ENCODE results near the gene TTC9C.
"Not testable (repeated sequence)": the region's sequence is repeated elsewhere in the genome, so short reads cannot be mapped to it uniquely, and the experiment has no call there.

The TTC9C gene

DNA sequence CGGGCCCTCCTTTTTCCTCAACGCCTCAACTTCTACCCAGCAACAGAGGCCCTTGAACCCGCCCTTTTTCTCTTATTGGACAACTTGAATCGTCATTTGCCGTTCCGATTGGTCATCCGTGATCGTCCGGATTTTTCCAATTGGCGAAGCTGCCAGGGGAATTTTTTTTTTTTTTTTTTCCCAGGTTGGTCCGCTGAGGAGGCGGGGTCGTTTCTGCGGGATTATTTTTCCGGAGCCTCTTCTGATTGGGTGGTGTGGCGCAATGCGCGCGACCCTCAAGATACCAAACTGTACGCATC is 465 bp upstream of the TTC9C start:
- H2AFZ ChIP-seq (ENCODE audit: low read depth) = peak overlapping the region; percentile 70
- peaks cover 16% of the 10 kb centered on the region; the same call in 1 of the 2 replicates for H4K20me1 ChIP-seq (ENCODE audit: insufficient read depth)
- peak overlapping the region; percentile 89 for H3K27ac ChIP-seq
- H3K9ac ChIP-seq = peak overlapping the region; percentile 77; the same call in 1 of the 2 replicates
- TF ChIP-seq, protein P1, sequence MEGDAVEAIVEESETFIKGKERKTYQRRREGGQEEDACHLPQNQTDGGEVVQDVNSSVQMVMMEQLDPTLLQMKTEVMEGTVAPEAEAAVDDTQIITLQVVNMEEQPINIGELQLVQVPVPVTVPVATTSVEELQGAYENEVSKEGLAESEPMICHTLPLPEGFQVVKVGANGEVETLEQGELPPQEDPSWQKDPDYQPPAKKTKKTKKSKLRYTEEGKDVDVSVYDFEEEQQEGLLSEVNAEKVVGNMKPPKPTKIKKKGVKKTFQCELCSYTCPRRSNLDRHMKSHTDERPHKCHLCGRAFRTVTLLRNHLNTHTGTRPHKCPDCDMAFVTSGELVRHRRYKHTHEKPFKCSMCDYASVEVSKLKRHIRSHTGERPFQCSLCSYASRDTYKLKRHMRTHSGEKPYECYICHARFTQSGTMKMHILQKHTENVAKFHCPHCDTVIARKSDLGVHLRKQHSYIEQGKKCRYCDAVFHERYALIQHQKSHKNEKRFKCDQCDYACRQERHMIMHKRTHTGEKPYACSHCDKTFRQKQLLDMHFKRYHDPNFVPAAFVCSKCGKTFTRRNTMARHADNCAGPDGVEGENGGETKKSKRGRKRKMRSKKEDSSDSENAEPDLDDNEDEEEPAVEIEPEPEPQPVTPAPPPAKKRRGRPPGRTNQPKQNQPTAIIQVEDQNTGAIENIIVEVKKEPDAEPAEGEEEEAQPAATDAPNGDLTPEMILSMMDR (conservative IDR thresholded peaks at IDR 0.05; ENCODE audit: low read depth, low read length) = no peak
- peak overlapping the region; percentile 68 for H3K4me2 ChIP-seq
- no peak overlapping the region for H3K4me3 ChIP-seq (IDR thresholded peaks at IDR 0.05; ENCODE audit: insufficient read depth, low read depth, low read length)
- H3K79me2 ChIP-seq (ENCODE audit: insufficient read depth, low read depth) = peaks cover 61% of the 10 kb centered on the region
- H3K27me3 ChIP-seq (ENCODE audit: insufficient read depth, low read depth) = no peaks in the 10 kb centered on the region
- peaks cover 35% of the 10 kb centered on the region for H3K4me1 ChIP-seq (ENCODE audit: low read depth, poor library complexity, severe bottlenecking)
- H3K36me3 ChIP-seq (ENCODE audit: insufficient read depth) = peaks cover 12% of the 10 kb centered on the region; the same call in 1 of the 2 replicates

DNA sequence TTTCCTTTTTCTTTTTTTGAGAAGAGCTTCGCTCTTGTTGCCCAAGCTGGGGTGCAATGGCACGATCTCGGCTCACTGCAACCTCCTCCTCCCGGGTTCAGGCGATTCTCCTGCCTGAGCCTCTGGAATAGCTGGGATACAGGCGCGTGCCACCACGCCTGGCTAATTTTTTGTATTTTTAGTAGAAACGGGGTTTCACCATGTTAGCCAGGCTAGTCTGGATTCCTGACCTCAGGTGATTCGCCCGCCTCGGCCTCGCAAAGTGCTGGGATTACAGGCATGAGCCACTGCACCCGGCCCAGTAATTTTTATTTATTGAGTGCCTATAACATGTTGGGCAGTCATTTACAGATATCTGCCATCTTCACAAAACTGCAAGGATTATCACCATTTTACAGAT is 1.8 kb downstream of the TTC9C start:
- Histone ChIP-seq H3K27ac (peak overlapping the region; percentile 29; the same call in 1 of the 2 replicates), H3K9ac (peak overlapping the region; percentile 9; the same call in 1 of the 2 replicates), H3K79me2 (ENCODE audit: insufficient read depth, low read depth) (peaks cover 39% of the 10 kb centered on the region), H3K4me2 (peak overlapping the region; percentile 82), H3K4me1 (ENCODE audit: low read depth, poor library complexity, severe bottlenecking) (peaks cover 16% of the 10 kb centered on the region)
- H2AFZ ChIP-seq (ENCODE audit: low read depth); H4K20me1 ChIP-seq (ENCODE audit: insufficient read depth); H3K4me3 ChIP-seq (IDR thresholded peaks at IDR 0.05; ENCODE audit: insufficient read depth, low read depth, low read length); H3K27me3 ChIP-seq (ENCODE audit: insufficient read depth, low read depth); H3K36me3 ChIP-seq (ENCODE audit: insufficient read depth): not testable (repeated sequence)

DNA sequence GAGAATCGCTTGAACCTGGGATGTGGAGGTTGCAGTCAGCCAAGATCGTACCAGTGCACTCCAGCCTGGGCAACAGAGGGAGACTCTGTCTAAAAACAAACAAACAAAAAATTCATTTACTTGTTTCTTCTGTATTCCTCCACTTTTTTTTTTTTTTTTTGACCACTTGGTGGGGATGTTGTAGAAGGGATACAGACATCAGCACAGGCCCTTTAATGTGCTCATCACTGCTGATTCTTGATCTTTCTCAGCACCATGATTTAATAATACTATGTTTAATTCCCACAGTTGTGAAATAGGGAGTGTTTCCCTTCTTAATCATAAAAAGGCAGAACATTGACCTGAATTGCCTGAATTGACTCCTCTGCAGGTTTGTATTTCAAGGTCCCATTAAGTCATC is 4.5 kb downstream of the TTC9C start:
- H3K36me3 ChIP-seq (ENCODE audit: insufficient read depth) = no peaks in the 10 kb centered on the region
- H3K4me3 ChIP-seq (IDR thresholded peaks at IDR 0.05; ENCODE audit: insufficient read depth, low read depth, low read length) = no peak overlapping the region
- no peaks in the 10 kb centered on the region for H4K20me1 ChIP-seq (ENCODE audit: insufficient read depth)
- H3K79me2 ChIP-seq (ENCODE audit: insufficient read depth, low read depth) = peaks cover 21% of the 10 kb centered on the region
- no peak overlapping the region for H3K4me2 ChIP-seq
- H3K27me3 ChIP-seq (ENCODE audit: insufficient read depth, low read depth) = no peaks in the 10 kb centered on the region
- H3K27ac ChIP-seq = no peak overlapping the region; the same call in 1 of the 2 replicates
- peaks cover 16% of the 10 kb centered on the region for H3K4me1 ChIP-seq (ENCODE audit: low read depth, poor library complexity, severe bottlenecking)
- no peak overlapping the region for H2AFZ ChIP-seq (ENCODE audit: low read depth)
- TF ChIP-seq, protein P1 (conservative IDR thresholded peaks at IDR 0.05; ENCODE audit: low read depth, low read length) = peak; percentile 38
- H3K9ac ChIP-seq = no peak overlapping the region

DNA sequence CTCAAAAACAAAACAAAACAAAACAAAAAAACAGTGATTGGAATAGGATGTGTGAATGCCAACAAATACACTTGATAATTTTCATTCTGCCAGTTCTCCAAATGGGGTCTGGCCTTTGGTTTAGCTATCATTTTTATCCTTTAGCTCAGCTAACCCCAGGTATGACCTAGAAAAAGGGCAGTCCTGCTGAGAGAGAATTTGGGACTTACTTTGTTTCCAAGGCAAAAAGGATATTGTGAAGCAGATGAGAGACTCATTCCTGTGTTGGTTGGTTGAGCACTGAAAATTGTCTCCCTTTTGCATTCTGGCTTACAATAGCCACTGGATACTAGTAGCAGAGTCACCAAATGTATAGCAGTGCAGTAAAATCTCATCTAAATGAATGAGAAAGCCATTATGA is 8.9 kb downstream of the TTC9C start:
- TF ChIP-seq, protein P1 (conservative IDR thresholded peaks at IDR 0.05; ENCODE audit: low read depth, low read length) = no peak
- no peaks in the 10 kb centered on the region for H3K27me3 ChIP-seq (ENCODE audit: insufficient read depth, low read depth)
- peaks cover 7% of the 10 kb centered on the region for H3K4me1 ChIP-seq (ENCODE audit: low read depth, poor library complexity, severe bottlenecking)
- H3K36me3 ChIP-seq (ENCODE audit: insufficient read depth) = no peaks in the 10 kb centered on the region
- H3K9ac ChIP-seq = no peak overlapping the region
- H4K20me1 ChIP-seq (ENCODE audit: insufficient read depth) = no peaks in the 10 kb centered on the region
- H3K79me2 ChIP-seq (ENCODE audit: insufficient read depth, low read depth) = no peaks in the 10 kb centered on the region; the same call in 1 of the 2 replicates
- H3K4me2 ChIP-seq = no peak overlapping the region
- H3K4me3 ChIP-seq (IDR thresholded peaks at IDR 0.05; ENCODE audit: insufficient read depth, low read depth, low read length) = no peak overlapping the region
- no peak overlapping the region for H2AFZ ChIP-seq (ENCODE audit: low read depth)
- H3K27ac ChIP-seq = no peak overlapping the region

DNA sequence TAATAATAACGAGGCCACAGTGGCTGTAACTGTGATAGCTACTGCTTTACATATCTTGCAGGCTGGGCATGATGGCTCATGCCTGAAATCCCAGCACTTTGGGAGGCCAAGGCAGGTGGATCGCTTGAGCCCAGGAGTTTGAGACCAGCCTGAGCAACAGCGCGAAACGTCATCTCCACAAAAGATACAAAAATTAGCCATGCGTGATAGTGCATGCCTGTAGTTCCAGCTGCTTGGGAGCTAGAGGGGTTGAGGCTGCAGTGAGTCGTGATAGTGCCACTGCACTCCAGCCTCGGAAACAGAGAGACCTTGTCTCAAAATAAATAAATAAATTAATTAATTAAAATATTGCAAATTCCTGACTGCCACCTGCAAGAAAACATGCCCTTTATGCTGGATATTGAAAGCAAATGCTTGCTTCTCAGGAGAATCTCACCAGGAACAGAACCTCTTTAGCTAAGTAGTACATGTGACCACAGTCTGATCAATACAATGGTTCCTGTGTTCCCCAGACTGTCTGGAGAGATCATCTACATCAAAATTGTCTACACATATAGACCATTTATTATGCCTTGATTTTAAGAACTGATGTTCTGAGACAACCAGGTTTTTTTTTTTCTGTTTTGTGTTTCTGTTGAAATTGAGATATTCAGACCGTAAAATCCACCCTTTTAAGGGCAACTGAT is 19.3 kb downstream of the TTC9C start:
- Histone ChIP-seq H3K36me3 (ENCODE audit: insufficient read depth) (no peaks in the 10 kb centered on the region), H3K4me3 (IDR thresholded peaks at IDR 0.05; ENCODE audit: insufficient read depth, low read depth, low read length) (no peak overlapping the region), H3K27me3 (ENCODE audit: insufficient read depth, low read depth) (no peaks in the 10 kb centered on the region), H3K4me1 (ENCODE audit: low read depth, poor library complexity, severe bottlenecking) (no peaks in the 10 kb centered on the region), H2AFZ (ENCODE audit: low read depth) (no peak overlapping the region), H3K27ac (no peak overlapping the region), H3K4me2 (no peak overlapping the region), H3K79me2 (ENCODE audit: insufficient read depth, low read depth) (no peaks in the 10 kb centered on the region), H3K9ac (no peak overlapping the region), H4K20me1 (ENCODE audit: insufficient read depth) (no peaks in the 10 kb centered on the region)
- TF ChIP-seq, protein P1 (conservative IDR thresholded peaks at IDR 0.05; ENCODE audit: low read depth, low read length) = no peak

DNA sequence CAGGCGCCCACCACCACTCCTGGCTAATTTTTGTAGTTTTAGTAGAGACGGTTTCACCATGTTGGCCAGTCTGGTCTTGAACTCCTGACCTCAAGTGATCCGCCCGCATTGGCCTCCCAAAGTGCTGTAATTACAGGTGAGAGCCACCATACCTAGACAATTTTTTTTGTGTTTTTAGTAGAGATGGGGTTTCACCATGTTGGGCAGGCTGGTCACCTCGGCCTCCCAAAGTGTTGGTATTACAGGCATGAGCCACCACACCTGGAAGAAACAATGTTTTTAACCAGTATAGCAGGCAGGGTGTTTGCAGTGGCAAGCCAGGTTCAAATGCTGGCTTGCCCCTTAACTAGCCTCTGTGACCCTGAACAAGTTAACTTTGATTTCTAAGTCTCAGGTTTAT is 21.6 kb downstream of the TTC9C start:
- H4K20me1 ChIP-seq (ENCODE audit: insufficient read depth); H3K9ac ChIP-seq; H2AFZ ChIP-seq (ENCODE audit: low read depth); H3K36me3 ChIP-seq (ENCODE audit: insufficient read depth); H3K27me3 ChIP-seq (ENCODE audit: insufficient read depth, low read depth); H3K27ac ChIP-seq; H3K4me2 ChIP-seq; H3K79me2 ChIP-seq (ENCODE audit: insufficient read depth, low read depth); H3K4me1 ChIP-seq (ENCODE audit: low read depth, poor library complexity, severe bottlenecking); H3K4me3 ChIP-seq (IDR thresholded peaks at IDR 0.05; ENCODE audit: insufficient read depth, low read depth, low read length): not testable (repeated sequence)
